ENCODE results near the gene PRKD2. TPM values are rescaled to one million over a fixed set of nuclear protein-coding genes. Genes with fewer than 3 reads are reported as not detected.

Gene PRKD2
- total RNA-seq, 4 donors from 2014 or later: 28.8 to 54.2 (median 31.8) TPM

GRCh38 chr19:46634656-46635218 is 82.2 kb downstream of the PRKD2 start:
- no peak for DNase-seq
- intact Hi-C loops (cut with DNase I): no loop called here
- WGBS, 2 donors: 3 to 11% methylated on average over 18 to 20 of the region's 23 CpGs
- TF ChIP-seq CTCF (IDR thresholded peaks at IDR 0.05) (no peak), POLR2A (IDR thresholded peaks at IDR 0.05) (no peak)
- Histone ChIP-seq H3K4me1 (peaks cover 18 to 60% (median 39%) of the 10 kb centered on the region in 3 donors), H3K4me3 (peak overlapping the region in 3 of 4 donors; percentile 34 to 55 (median 34)), H3K36me3 (no peaks in the 10 kb centered on the region), H3K27ac (peak overlapping the region in 1 of 4 donors; percentile 9), H3K27me3 (peaks cover 0 to 88% (median 0%) of the 10 kb centered on the region in 4 donors), H3K9me3 (no peaks in the 10 kb centered on the region)

GRCh38 chr19:46634045-46634655 is 82.8 kb downstream of the PRKD2 start:
- intact Hi-C loops (cut with DNase I): no loop called here
- no peak for DNase-seq
- H3K4me3 ChIP-seq: peak overlapping the region; percentile 16 to 55 (median 34)
- H3K4me1 ChIP-seq: peaks cover 13 to 54% (median 33%) of the 10 kb centered on the region in 3 donors
- TF ChIP-seq POLR2A (IDR thresholded peaks at IDR 0.05) (peak in 1 of 4 donors; percentile 22), CTCF (IDR thresholded peaks at IDR 0.05) (no peak)
- H3K9me3 ChIP-seq: no peaks in the 10 kb centered on the region
- no peaks in the 10 kb centered on the region for H3K36me3 ChIP-seq
- peaks cover 0 to 82% (median 0%) of the 10 kb centered on the region in 4 donors for H3K27me3 ChIP-seq
- H3K27ac ChIP-seq: peak overlapping the region in 3 of 4 donors; percentile 9 to 26 (median 24)
- 0 to 7% methylated on average over 16 to 22 of the region's 38 CpGs for WGBS, 2 donors

GRCh38 chr19:46633130-46633529 is 83.8 kb downstream of the PRKD2 start:
- DNase-seq: no peak
- intact Hi-C loops (cut with DNase I): no loop called here
- Histone ChIP-seq H3K36me3 (no peaks in the 10 kb centered on the region), H3K27me3 (peaks cover 0 to 74% (median 0%) of the 10 kb centered on the region in 4 donors), H3K4me1 (peaks cover 9 to 44% (median 25%) of the 10 kb centered on the region in 3 donors), H3K4me3 (no peak overlapping the region), H3K9me3 (no peaks in the 10 kb centered on the region), H3K27ac (no peak overlapping the region)
- 80 to 100% methylated on average over 2 to 3 of the region's 3 CpGs for WGBS, 2 donors
- no peak for TF ChIP-seq POLR2A (IDR thresholded peaks at IDR 0.05)
- no peak for TF ChIP-seq CTCF (IDR thresholded peaks at IDR 0.05)

GRCh38 chr19:46631481-46631880 is 85.4 kb downstream of the PRKD2 start:
- Histone ChIP-seq H3K27ac (no peak overlapping the region), H3K36me3 (no peaks in the 10 kb centered on the region), H3K27me3 (peaks cover 0 to 58% (median 0%) of the 10 kb centered on the region in 4 donors), H3K4me3 (no peak overlapping the region), H3K4me1 (peaks cover 9 to 46% (median 25%) of the 10 kb centered on the region in 3 donors), H3K9me3 (no peaks in the 10 kb centered on the region)
- intact Hi-C loops (cut with DNase I): no loop called here
- TF ChIP-seq CTCF (IDR thresholded peaks at IDR 0.05): no peak
- no peak for TF ChIP-seq POLR2A (IDR thresholded peaks at IDR 0.05)
- DNase-seq: no peak
- WGBS, 2 donors: 60% methylated on average over 1 of the region's 6 CpGs; no CpG with 5 or more reads in 1 of the 2 donors

GRCh38 chr19:46630586-46631205 is 86.2 kb downstream of the PRKD2 start:
- no peak for TF ChIP-seq POLR2A (IDR thresholded peaks at IDR 0.05)
- TF ChIP-seq CTCF (IDR thresholded peaks at IDR 0.05): no peak
- no peaks in the 10 kb centered on the region for H3K9me3 ChIP-seq
- no peak overlapping the region for H3K4me3 ChIP-seq
- peaks cover 0 to 50% (median 0%) of the 10 kb centered on the region in 4 donors for H3K27me3 ChIP-seq
- no peak overlapping the region for H3K27ac ChIP-seq
- intact Hi-C loops (cut with DNase I): no loop called here
- 31 to 59% methylated on average over 4 to 6 of the region's 14 CpGs for WGBS, 2 donors
- DNase-seq: no peak
- no peaks in the 10 kb centered on the region for H3K36me3 ChIP-seq
- peaks cover 12 to 49% (median 29%) of the 10 kb centered on the region in 3 donors for H3K4me1 ChIP-seq

Measured in esophagus squamous epithelium (tissue), 5 donors.